Activated naive CD8-positive, alpha-beta T cell treated with anti-CD3 and anti-CD28 coated beads, Interleukin-2, amount 10 ng/mL, durations not matched to agents 7 days and 5 days (primary cell): ENCODE results near the gene ACO2. TPM values are rescaled to one million over a fixed set of nuclear protein-coding genes. Genes with fewer than 3 reads are reported as not detected.
"Not testable (repeated sequence)": the region's sequence is repeated elsewhere in the genome, so short reads cannot be mapped to it uniquely, and the experiment has no call there.

Experiments
- ATAC-seq: fragments of 150-1000 bp; cut with Tn5 transposase; one replicate; pipeline ENCODE4 v1.10.0; 2021; ENCODE audit warnings: low read depth, moderate library complexity
- POLR2A ChIA-PET: fragments of 350-600 bp; sonication (Branson Sonifier 250); formaldehyde crosslinking; loops from one replicate; lab custom pipeline; 2021; ENCODE audit warnings: antibody characterized with exemption; lab: Charles Lee
- DNase-seq: peaks from one replicate; pipeline ENCODE4 v3.0.0; 2021
- H3K27ac Mint-ChIP-seq: one replicate; pipeline ENCODE4 v1.8.0; 2022; ENCODE audit warnings: mild to moderate bottlenecking, mixed read lengths
- H3K27me3 Mint-ChIP-seq: one replicate; pipeline ENCODE4 v1.8.0; 2022; ENCODE audit warnings: mild to moderate bottlenecking, moderate library complexity, mixed read lengths
- H3K36me3 Mint-ChIP-seq: one replicate; pipeline ENCODE4 v1.8.0; 2021; ENCODE audit warnings: mild to moderate bottlenecking, mixed read lengths
- H3K4me1 Mint-ChIP-seq: one replicate; pipeline ENCODE4 v1.8.0; 2021; ENCODE audit warnings: mixed read lengths
- H3K4me3 Mint-ChIP-seq: one replicate; pipeline ENCODE4 v1.8.0; 2022; ENCODE audit warnings: mild to moderate bottlenecking, moderate library complexity, mixed read lengths
- H3K9me3 Mint-ChIP-seq: one replicate; pipeline ENCODE4 v1.8.0; 2021; ENCODE audit warnings: mixed read lengths
- total RNA-seq, 2 experiments: library from RNA; stranded (reverse); gene quantifications; one replicate each; pipeline ENCODE4 v1.2.3, GENCODE V29; 2021

The ACO2 gene
- total RNA-seq, 2 experiments from 2014 or later, result 73.7 to 76.2 TPM

- POLR2A ChIA-PET, result interaction anchor here (0.6 to 1.1 kb wide), 2 partner anchors 12 to 26 kb away, joined by 3 to 4 read pairs; partner anchors contain the start of genes ACO2 and PHF5A
- DNase-seq (no peak), ATAC-seq (no peak)
- peaks cover 3% of the 10 kb centered on the region for H3K36me3 Mint-ChIP-seq
- no peak overlapping the region for H3K4me3 Mint-ChIP-seq
- H3K27me3 Mint-ChIP-seq, result no peaks in the 10 kb centered on the region
- H3K4me1 Mint-ChIP-seq, result peaks cover 14% of the 10 kb centered on the region
- no peaks in the 10 kb centered on the region for H3K9me3 Mint-ChIP-seq
- H3K27ac Mint-ChIP-seq, result no peak overlapping the region
These were observed 26.6 kb upstream of the ACO2 start for GRCh38 chr22:41442240-41442792.

GRCh38 chr22:41444360-41445128 is 24.4 kb upstream of the ACO2 start:
- peak overlapping the region; percentile 84 for H3K4me3 Mint-ChIP-seq
- H3K4me1 Mint-ChIP-seq, result peaks cover 21% of the 10 kb centered on the region
- POLR2A ChIA-PET, result interaction anchor here (0.9 to 5.8 kb wide), 9 partner anchors 8 to 588 kb away, joined by 3 to 142 read pairs (median 8); partner anchors contain the start of genes ACO2, PHF5A, PMM1 and RANGAP1
- peak overlapping the region; percentile 96 for H3K27ac Mint-ChIP-seq
- ATAC-seq, result peak; percentile 47
- H3K36me3 Mint-ChIP-seq, result peaks cover 3% of the 10 kb centered on the region
- no peaks in the 10 kb centered on the region for H3K9me3 Mint-ChIP-seq
- peak; percentile 80 for DNase-seq
- no peaks in the 10 kb centered on the region for H3K27me3 Mint-ChIP-seq

- Mint-ChIP-seq H3K36me3 (peaks cover 3% of the 10 kb centered on the region), H3K27ac (peak overlapping the region; percentile 96), H3K27me3 (no peaks in the 10 kb centered on the region), H3K4me1 (peaks cover 21% of the 10 kb centered on the region), H3K4me3 (peak overlapping the region; percentile 84), H3K9me3 (no peaks in the 10 kb centered on the region)
- peak; percentile 48 for DNase-seq
- ATAC-seq, result no peak
- POLR2A ChIA-PET, result interaction anchor here (0.9 to 5.8 kb wide), 14 partner anchors 9 to 717 kb away, joined by 3 to 142 read pairs (median 8); partner anchors contain the start of genes ACO2, PHF5A, PMM1 and RANGAP1
These were observed 23.5 kb upstream of the ACO2 start for GRCh38 chr22:41445129-41446056.

GRCh38 chr22:41446057-41446501 is 22.8 kb upstream of the ACO2 start:
- Mint-ChIP-seq H3K9me3 (no peaks in the 10 kb centered on the region), H3K36me3 (peaks cover 3% of the 10 kb centered on the region), H3K4me1 (peaks cover 21% of the 10 kb centered on the region), H3K27me3 (no peaks in the 10 kb centered on the region), H3K4me3 (peak overlapping the region; percentile 84), H3K27ac (peak overlapping the region; percentile 96)
- DNase-seq, result no peak
- POLR2A ChIA-PET, result interaction anchor here (0.6 to 5.8 kb wide), 33 partner anchors 9 to 717 kb away, joined by 3 to 142 read pairs (median 4); partner anchors contain the start of genes ACO2, DESI1, EP300 and PHF5A
- ATAC-seq, result no peak

GRCh38 chr22:41446639-41447434 is 22.1 kb upstream of the ACO2 start, which contains the start of gene TOB2:
Gene TOB2, minus strand, starts transcription at chr22:41446801. Its CDS starts 9,456 bp downstream, at chr22:41437345.
- peak; percentile 57 for ATAC-seq
- peaks cover 3% of the 10 kb centered on the region for H3K36me3 Mint-ChIP-seq
- H3K9me3 Mint-ChIP-seq, result no peaks in the 10 kb centered on the region
- H3K27me3 Mint-ChIP-seq, result no peaks in the 10 kb centered on the region
- H3K4me1 Mint-ChIP-seq, result peaks cover 20% of the 10 kb centered on the region
- H3K27ac Mint-ChIP-seq, result peak within 1 kb of the TSS; percentile 96
- POLR2A ChIA-PET, result interaction anchor here (0.6 to 5.8 kb wide), 31 partner anchors 8 to 718 kb away, joined by 3 to 142 read pairs (median 4); partner anchors contain the start of genes ACO2, DESI1, EP300 and PHF5A
- H3K4me3 Mint-ChIP-seq, result peak within 1 kb of the TSS; percentile 84
- DNase-seq, result peak; percentile 97

- POLR2A ChIA-PET, result interaction anchor here (0.7 to 5.8 kb wide), 24 partner anchors 7 to 592 kb away, joined by 3 to 142 read pairs (median 6); partner anchors contain the start of genes ACO2, DESI1, EP300 and PHF5A
- Mint-ChIP-seq H3K27me3 (no peaks in the 10 kb centered on the region), H3K4me3 (peak overlapping the region; percentile 84), H3K36me3 (peaks cover 3% of the 10 kb centered on the region), H3K4me1 (peaks cover 17% of the 10 kb centered on the region), H3K27ac (peak overlapping the region; percentile 91), H3K9me3 (no peaks in the 10 kb centered on the region)
- ATAC-seq (peak; percentile 9), DNase-seq (peak; percentile 76)
These were observed 21.3 kb upstream of the ACO2 start for GRCh38 chr22:41447435-41448188.

GRCh38 chr22:41448189-41448808 is 20.6 kb upstream of the ACO2 start:
- Mint-ChIP-seq H3K27ac (peak overlapping the region; percentile 91), H3K9me3 (no peaks in the 10 kb centered on the region), H3K27me3 (no peaks in the 10 kb centered on the region), H3K4me1 (peaks cover 13% of the 10 kb centered on the region), H3K4me3 (peak overlapping the region; percentile 84), H3K36me3 (peaks cover 3% of the 10 kb centered on the region)
- DNase-seq (peak; percentile 81), ATAC-seq (peak; percentile 65)
- POLR2A ChIA-PET, result interaction anchor here (0.6 to 5.8 kb wide), 12 partner anchors 9 to 593 kb away, joined by 3 to 142 read pairs (median 3); partner anchors contain the start of genes ACO2, PHF5A, XRCC6 and ZC3H7B

- Mint-ChIP-seq H3K9me3 (no peaks in the 10 kb centered on the region), H3K36me3 (peaks cover 10% of the 10 kb centered on the region), H3K27ac (peak overlapping the region; percentile 56), H3K27me3 (no peaks in the 10 kb centered on the region), H3K4me3 (no peak overlapping the region), H3K4me1 (peaks cover 9% of the 10 kb centered on the region)
- DNase-seq (no peak), ATAC-seq (no peak)
- POLR2A ChIA-PET, result interaction anchor here (1.3 to 2.3 kb wide), 2 partner anchors 10 kb away, joined by 6 read pairs; partner anchors contain the start of genes ACO2 and PHF5A
These were observed 10.7 kb upstream of the ACO2 start for GRCh38 chr22:41458161-41458728.

GRCh38 chr22:41459431-41459830 is 9.5 kb upstream of the ACO2 start:
- ATAC-seq (no peak), DNase-seq (no peak)
- Mint-ChIP-seq H3K36me3 (peaks cover 16% of the 10 kb centered on the region), H3K4me1 (peaks cover 12% of the 10 kb centered on the region), H3K4me3 (no peak overlapping the region), H3K27me3 (no peaks in the 10 kb centered on the region), H3K9me3 (no peaks in the 10 kb centered on the region), H3K27ac (no peak overlapping the region)
- POLR2A ChIA-PET, result interaction anchor here (2.3 kb wide), 1 partner anchor 11 kb away, joined by 6 read pairs; no protein-coding TSS in a partner anchor

- peaks cover 16% of the 10 kb centered on the region for H3K4me1 Mint-ChIP-seq
- H3K4me3 Mint-ChIP-seq, ATAC-seq, DNase-seq, H3K9me3 Mint-ChIP-seq, H3K27ac Mint-ChIP-seq, H3K27me3 Mint-ChIP-seq: not testable (repeated sequence)
- POLR2A ChIA-PET, result interaction anchor here (2.3 kb wide), 1 partner anchor 12 kb away, joined by 6 read pairs; no protein-coding TSS in a partner anchor
- peaks cover 20% of the 10 kb centered on the region for H3K36me3 Mint-ChIP-seq
These were observed 8.8 kb upstream of the ACO2 start for GRCh38 chr22:41460071-41460470.
